Caco-2 (cell line): ENCODE results near the gene TSFM. TPM values are rescaled to one million over a fixed set of nuclear protein-coding genes. Genes with fewer than 3 reads are reported as not detected.

Source experiments
- BruUV-seq: library from RNA; stranded (reverse); fragments of 400-500 nt; replicated peaks from 2 replicates; lab custom pipeline; 2021; lab: Mats Ljungman, UMichigan
- CTCF ChIA-PET: fragments of 300-600 bp; sonication (Branson Sonifier 250); formaldehyde crosslinking; loops from one replicate; lab custom pipeline; 2022; ENCODE audit warnings: antibody characterized with exemption; lab: Charles Lee
- POLR2A ChIA-PET: fragments of 300-600 bp; sonication (Branson Sonifier 250); formaldehyde crosslinking; loops from one replicate; lab custom pipeline; 2022; ENCODE audit warnings: antibody characterized with exemption; lab: Charles Lee
- DNase-seq, 2 experiments: peaks; one replicate each; pipeline versions ENCODE4 v3.0.0 to v3.0.0-alpha.2; 2020 to 2022
- H3K27me3 ChIP-seq: replicated peaks from 2 replicates; pipeline ENCODE4 v1.6.0; 2011; ENCODE audit warnings: low read length; ENCODE audit not compliant: control insufficient read depth, insufficient read depth
- H3K36me3 ChIP-seq: 2 replicates; pipeline ENCODE4 v1.5.1; 2011; ENCODE audit warnings: low read length; ENCODE audit not compliant: control insufficient read depth, insufficient read depth
- H3K4me1 ChIP-seq: fragments of 250-450 bp; sonication (Bioruptor Pico); 2 replicates; pipeline ENCODE4 v1.5.1; 2020; ENCODE audit warnings: mild to moderate bottlenecking
- H3K4me3 ChIP-seq: 2 replicates; pipeline ENCODE4 v1.5.1; 2011; ENCODE audit warnings: low read depth, mild to moderate bottlenecking, control low read depth, low read length
- H3K9me3 ChIP-seq: fragments of 250-450 bp; sonication (Bioruptor Pico); 2 replicates; pipeline ENCODE4 v1.5.1; 2020; ENCODE audit warnings: mild to moderate bottlenecking, moderate library complexity
- H3K27ac Mint-ChIP-seq: one replicate; pipeline ENCODE4 v1.8.0; 2022; ENCODE audit warnings: mixed read lengths; ENCODE audit not compliant: unreplicated experiment
- H3K27me3 Mint-ChIP-seq: one replicate; pipeline ENCODE4 v1.8.0; 2022; ENCODE audit warnings: mixed read lengths; ENCODE audit not compliant: insufficient read depth, unreplicated experiment
- H3K36me3 Mint-ChIP-seq: one replicate; pipeline ENCODE4 v1.8.0; 2022; ENCODE audit warnings: mild to moderate bottlenecking, mixed read lengths; ENCODE audit not compliant: insufficient read depth, unreplicated experiment
- H3K4me1 Mint-ChIP-seq: one replicate; pipeline ENCODE4 v1.8.0; 2022; ENCODE audit warnings: low read depth, mixed read lengths; ENCODE audit not compliant: unreplicated experiment
- H3K4me3 Mint-ChIP-seq: one replicate; pipeline ENCODE4 v1.8.0; 2022; ENCODE audit warnings: mild to moderate bottlenecking, moderate library complexity, mixed read lengths; ENCODE audit not compliant: unreplicated experiment
- H3K9me3 Mint-ChIP-seq: one replicate; pipeline ENCODE4 v1.8.0; 2022; ENCODE audit warnings: mixed read lengths; ENCODE audit not compliant: unreplicated experiment
- intact Hi-C: fragments of 100-400 bp; cut with micrococcal nuclease; formaldehyde crosslinking; loops from one replicate; pipeline ENCODE4 v1.10.0; 2022; ENCODE audit not compliant: unreplicated experiment
- total RNA-seq: library from RNA; stranded (reverse); gene quantifications from 2 replicates; pipeline ENCODE4 v1.2.3, GENCODE V29; 2022
- TF ChIP-seq, protein P1 (sequence below), 2 experiments: fragments of 200-600 bp in 1 of 2; IDR thresholded peaks; 1 replicate in 1 of 2; 2 replicates in 1 of 2; pipeline versions ENCODE4 v1.5.1 to v1.8.0; 2011 to 2022; ENCODE audit warnings: antibody characterized with exemption in 1 of 2, control low read depth in 1 of 2, inconsistent platforms in 1 of 2, low read depth in 1 of 2, low read length in 1 of 2, mild to moderate bottlenecking in 1 of 2, moderate library complexity in 1 of 2; ENCODE audit not compliant: insufficient read depth in 1 of 2, severe bottlenecking in 1 of 2, unreplicated experiment in 1 of 2

TSFM gene
- total RNA-seq, 1 experiment from 2014 or later: 57.5 TPM

DNA sequence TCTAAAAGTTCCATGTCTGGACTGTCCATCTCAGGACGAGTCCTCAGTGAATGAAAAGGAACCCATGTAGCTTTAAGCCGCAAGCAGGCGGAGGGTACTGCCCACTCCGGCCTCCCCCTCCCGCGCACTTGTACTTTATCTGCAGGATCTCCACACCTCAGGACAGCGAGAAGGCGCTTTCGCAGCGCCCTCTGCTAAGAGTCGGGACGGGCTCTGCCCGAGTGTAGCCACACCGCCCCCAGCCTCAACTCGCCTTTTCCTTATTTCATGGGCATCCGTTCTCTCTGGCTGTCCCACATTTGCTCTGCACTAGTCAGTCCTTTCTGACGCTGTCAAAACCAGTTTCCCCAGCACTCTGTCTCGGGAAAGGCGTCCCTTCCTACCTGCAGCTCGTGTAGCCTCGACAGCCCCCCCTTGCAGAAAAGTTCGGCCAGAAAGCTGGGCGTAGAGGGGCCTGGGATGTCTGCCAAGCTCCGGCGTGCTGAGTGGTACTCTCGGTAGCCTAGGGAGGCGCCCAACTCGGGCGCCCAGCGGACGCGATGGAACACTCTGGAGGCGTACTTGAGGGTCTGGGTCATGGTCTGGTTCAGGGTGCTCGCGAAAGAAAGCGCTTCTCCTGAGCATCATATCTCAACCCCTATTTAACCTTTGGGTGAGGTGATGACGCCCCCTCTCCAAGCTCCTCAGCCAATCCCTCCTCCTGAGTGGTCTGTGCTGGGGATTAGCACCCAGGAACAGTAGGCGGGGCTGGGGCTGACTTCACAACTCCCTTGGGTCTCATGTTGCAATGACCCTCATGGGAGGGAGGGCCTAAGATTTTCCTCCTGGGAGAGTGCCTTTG, 15.9 kb upstream of the TSFM start, which contains the start of gene CYP27B1:
TSS of gene CYP27B1 (minus strand) at position 615 of the 841 bp plus-strand sequence. CDS start at position 578, 37 bp downstream.
- H3K4me3 Mint-ChIP-seq: peak within 1 kb of the TSS; percentile 90
- Histone ChIP-seq H3K4me1 (peaks cover 13% of the 10 kb centered on the region; the same call in 1 of the 2 replicates), H3K4me3 (peak within 1 kb of the TSS; percentile 57), H3K27me3 (no peaks in the 10 kb centered on the region), H3K9me3 (no peaks in the 10 kb centered on the region), H3K36me3 (peaks cover 3% of the 10 kb centered on the region)
- peak in 1 of 2 experiments; percentile 42 for DNase-seq
- peaks cover 14% of the 10 kb centered on the region for H3K4me1 Mint-ChIP-seq
- ChIA-PET CTCF (interaction anchor here (0.6 to 1.6 kb wide), 2 partner anchors 10 to 24 kb away, joined by 3 to 8 read pairs; no protein-coding TSS in a partner anchor), POLR2A (no interaction called here)
- no peaks in the 10 kb centered on the region for H3K9me3 Mint-ChIP-seq
- BruUV-seq: no TSS peak
- H3K27ac Mint-ChIP-seq: peak within 1 kb of the TSS; percentile 54
- TF ChIP-seq, protein P1, sequence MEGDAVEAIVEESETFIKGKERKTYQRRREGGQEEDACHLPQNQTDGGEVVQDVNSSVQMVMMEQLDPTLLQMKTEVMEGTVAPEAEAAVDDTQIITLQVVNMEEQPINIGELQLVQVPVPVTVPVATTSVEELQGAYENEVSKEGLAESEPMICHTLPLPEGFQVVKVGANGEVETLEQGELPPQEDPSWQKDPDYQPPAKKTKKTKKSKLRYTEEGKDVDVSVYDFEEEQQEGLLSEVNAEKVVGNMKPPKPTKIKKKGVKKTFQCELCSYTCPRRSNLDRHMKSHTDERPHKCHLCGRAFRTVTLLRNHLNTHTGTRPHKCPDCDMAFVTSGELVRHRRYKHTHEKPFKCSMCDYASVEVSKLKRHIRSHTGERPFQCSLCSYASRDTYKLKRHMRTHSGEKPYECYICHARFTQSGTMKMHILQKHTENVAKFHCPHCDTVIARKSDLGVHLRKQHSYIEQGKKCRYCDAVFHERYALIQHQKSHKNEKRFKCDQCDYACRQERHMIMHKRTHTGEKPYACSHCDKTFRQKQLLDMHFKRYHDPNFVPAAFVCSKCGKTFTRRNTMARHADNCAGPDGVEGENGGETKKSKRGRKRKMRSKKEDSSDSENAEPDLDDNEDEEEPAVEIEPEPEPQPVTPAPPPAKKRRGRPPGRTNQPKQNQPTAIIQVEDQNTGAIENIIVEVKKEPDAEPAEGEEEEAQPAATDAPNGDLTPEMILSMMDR (IDR thresholded peaks at IDR 0.05; ENCODE audit: insufficient read depth in 1 of 2, low read depth in 1 of 2, low read length in 1 of 2, severe bottlenecking in 1 of 2, unreplicated experiment in 1 of 2): no peak
- no peaks in the 10 kb centered on the region for H3K27me3 Mint-ChIP-seq
- peaks cover 22% of the 10 kb centered on the region for H3K36me3 Mint-ChIP-seq
- intact Hi-C loops: loop anchor here (2.0 kb wide), 1 partner anchor 14 kb away; the partner anchor contains the start of gene CDK4

GRCh38 chr12:57767305-57767698, 15.3 kb upstream of the TSFM start:
- Histone ChIP-seq H3K4me1 (peaks cover 13% of the 10 kb centered on the region; the same call in 1 of the 2 replicates), H3K27me3 (no peaks in the 10 kb centered on the region), H3K4me3 (no peak overlapping the region), H3K9me3 (no peaks in the 10 kb centered on the region), H3K36me3 (peaks cover 3% of the 10 kb centered on the region)
- BruUV-seq: no TSS peak
- Mint-ChIP-seq H3K4me3 (peak overlapping the region; percentile 90), H3K4me1 (peaks cover 14% of the 10 kb centered on the region), H3K27me3 (no peaks in the 10 kb centered on the region), H3K36me3 (peaks cover 28% of the 10 kb centered on the region), H3K27ac (no peak overlapping the region), H3K9me3 (no peaks in the 10 kb centered on the region)
- POLR2A ChIA-PET: no interaction called here
- CTCF ChIA-PET: interaction anchor here (0.6 to 1.6 kb wide), 2 partner anchors 11 to 24 kb away, joined by 3 to 8 read pairs; no protein-coding TSS in a partner anchor
- TF ChIP-seq, protein P1 (IDR thresholded peaks at IDR 0.05; ENCODE audit: insufficient read depth in 1 of 2, low read depth in 1 of 2, low read length in 1 of 2, severe bottlenecking in 1 of 2, unreplicated experiment in 1 of 2): no peak
- no peak for DNase-seq
- intact Hi-C loops: loop anchor here (2.0 kb wide), 1 partner anchor 15 kb away; the partner anchor contains the start of gene CDK4

DNA sequence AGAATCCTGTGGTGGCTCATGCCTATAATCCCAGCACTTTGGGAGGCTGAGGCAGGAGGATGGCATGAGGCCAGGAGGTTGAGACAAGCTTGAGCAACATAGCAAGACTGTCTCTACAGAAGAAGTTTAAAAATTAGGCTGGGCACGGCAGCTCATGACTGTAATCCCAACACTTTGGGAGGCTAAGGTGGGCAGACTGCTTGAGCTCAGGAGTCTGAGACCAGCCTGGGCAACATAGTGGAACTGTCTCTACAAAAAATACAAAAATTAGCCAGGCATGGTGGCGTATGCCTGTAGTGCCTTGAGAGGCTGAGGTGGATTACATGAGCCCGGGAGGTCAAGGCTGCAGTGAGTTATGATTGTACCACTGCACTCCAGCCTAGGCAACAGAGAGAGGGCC, 14.7 kb upstream of the TSFM start:
- CTCF ChIA-PET: no interaction called here

More for the DNA sequence above, 14.7 kb upstream of the TSFM start:
- TF ChIP-seq, protein P1 (IDR thresholded peaks at IDR 0.05; ENCODE audit: insufficient read depth in 1 of 2, low read depth in 1 of 2, low read length in 1 of 2, severe bottlenecking in 1 of 2, unreplicated experiment in 1 of 2): no peak
- H3K9me3 ChIP-seq: no peaks in the 10 kb centered on the region
- peaks cover 13% of the 10 kb centered on the region; the same call in 1 of the 2 replicates for H3K4me1 ChIP-seq
- DNase-seq: no peak
- H3K36me3 ChIP-seq: peaks cover 3% of the 10 kb centered on the region
- BruUV-seq: no TSS peak
- Mint-ChIP-seq H3K4me3 (no peak overlapping the region), H3K36me3 (peaks cover 28% of the 10 kb centered on the region), H3K4me1 (peaks cover 14% of the 10 kb centered on the region), H3K27me3 (no peaks in the 10 kb centered on the region), H3K9me3 (no peaks in the 10 kb centered on the region), H3K27ac (no peak overlapping the region)
- intact Hi-C loops: loop anchor here (2.0 kb wide), 1 partner anchor 15 kb away; the partner anchor contains the start of gene CDK4
- no peaks in the 10 kb centered on the region for H3K27me3 ChIP-seq
- POLR2A ChIA-PET: no interaction called here
- H3K4me3 ChIP-seq: no peak overlapping the region
